GM19455 (cell line): ENCODE data around the gene CDK6.

Experiments used
- ATAC-seq: cut with Tn5 transposase; IDR thresholded peaks from one replicate; pipeline ENCODE4 v1.9.1; 2021; ENCODE audit not compliant: unreplicated experiment

CDK6 gene

GRCh38 chr7:92740134-92740533, 96.2 kb downstream of the CDK6 start:
- ATAC-seq: no peak

GRCh38 chr7:92739091-92739490, 97.3 kb downstream of the CDK6 start:
- ATAC-seq: no peak

- peak; percentile 92 for ATAC-seq
Observed at GRCh38 chr7:92737706-92738105, 98.7 kb downstream of the CDK6 start.

DNA sequence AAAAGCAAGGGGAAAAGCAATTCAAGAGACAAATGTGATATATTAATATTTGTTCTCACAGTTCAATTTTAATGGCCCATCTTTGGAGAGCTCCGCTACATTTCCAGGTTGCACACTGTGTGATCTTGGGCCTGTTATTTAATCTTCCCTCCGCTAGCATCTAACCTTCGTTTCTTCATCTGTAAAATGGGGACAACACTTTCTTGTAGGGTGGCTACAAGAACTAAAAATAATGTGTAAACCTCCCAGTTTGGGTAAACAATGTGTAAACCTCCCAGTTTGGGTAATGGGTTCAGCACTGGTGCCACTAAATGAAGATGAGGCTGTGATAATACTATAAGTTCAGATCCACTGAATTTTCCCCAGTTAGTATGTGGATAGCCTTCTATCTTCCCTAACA, 99.5 kb downstream of the CDK6 start:
- no peak for ATAC-seq

DNA sequence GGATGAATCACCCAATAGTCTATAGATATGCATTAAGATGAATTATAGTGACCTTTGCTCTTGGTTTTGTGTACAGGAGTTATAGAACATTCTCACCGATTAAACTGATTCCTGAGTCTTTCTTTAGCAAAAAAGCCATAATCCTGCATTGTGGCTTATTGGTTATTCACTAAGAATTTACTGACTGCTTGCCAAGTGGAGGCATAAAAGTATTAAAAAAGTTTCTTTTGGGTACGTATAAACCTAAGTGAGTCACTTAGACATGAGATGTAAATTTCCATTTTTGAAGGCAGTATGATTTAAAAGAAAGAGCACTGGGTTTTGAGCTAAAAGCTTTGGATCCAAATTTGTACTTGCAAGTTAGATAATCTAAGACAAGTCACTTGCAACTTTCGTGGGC, 100.7 kb downstream of the CDK6 start:
- no peak for ATAC-seq

DNA sequence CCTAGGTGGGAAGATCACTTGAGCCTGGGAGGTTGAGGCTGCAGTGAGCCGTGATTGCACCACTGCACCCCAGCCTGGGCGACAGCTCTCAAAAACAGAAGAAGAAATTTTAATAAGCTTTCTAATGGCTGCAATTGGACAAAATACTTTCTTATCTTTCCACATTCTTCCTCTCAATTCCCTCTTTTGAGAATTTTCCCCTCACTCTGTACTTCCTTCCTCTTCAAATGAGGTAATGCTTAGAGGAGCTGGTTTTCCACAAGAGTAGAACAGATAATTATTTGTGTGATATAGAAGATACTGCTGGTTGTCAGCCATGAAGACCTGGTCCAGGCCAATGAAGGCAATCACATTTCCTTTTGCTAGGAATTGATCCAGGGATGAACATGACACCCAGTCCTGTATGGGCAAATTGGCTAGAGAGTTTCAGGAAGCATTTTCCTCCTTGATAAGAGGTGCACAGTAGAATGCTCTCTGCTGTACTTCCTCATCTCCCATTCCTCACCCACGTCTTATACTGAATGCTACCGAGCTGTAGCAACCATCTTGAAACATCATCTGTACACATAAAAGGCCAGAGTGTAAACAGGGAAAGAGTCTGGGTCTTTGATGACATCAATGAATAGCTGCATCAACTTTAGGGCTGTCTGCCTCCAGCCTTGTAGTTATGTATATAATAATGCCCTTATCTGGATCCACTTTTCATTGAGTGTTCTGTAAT, 103.9 kb downstream of the CDK6 start:
- ATAC-seq: no peak

DNA sequence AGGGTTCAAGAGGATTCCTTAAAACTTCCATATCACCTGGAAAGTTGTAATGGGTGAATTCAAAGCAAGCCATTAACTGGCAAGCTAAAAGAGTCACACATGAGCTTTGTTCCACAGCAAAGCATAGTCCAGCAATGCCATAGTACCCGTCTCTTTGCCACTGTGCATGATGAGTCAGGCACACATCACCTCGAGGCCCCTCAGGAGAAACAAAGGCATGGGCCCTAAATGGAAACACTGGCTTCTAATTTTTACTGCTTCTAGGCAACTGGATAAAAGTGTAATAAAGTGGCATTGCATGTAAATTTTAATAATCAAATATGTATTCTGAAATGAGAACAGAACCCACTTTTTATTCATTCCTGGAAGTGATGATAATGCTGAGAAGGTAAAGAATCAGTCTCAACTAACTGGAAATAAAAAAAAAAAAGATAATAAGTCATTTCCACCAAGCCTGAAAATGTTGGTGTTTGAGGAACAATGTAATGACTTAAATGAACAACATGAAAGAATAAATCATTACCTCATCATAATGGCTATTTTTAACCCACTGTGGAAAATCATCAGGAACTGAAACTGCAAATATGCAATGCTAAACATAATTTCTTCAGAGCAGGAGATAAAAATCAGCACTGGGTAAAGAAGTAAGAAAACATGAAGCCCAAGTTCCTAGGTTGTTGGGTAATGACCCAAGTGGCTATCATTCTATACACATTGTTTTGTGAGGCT, 104.9 kb downstream of the CDK6 start:
- no peak for ATAC-seq

GRCh38 chr7:92730808-92731207, 105.6 kb downstream of the CDK6 start:
- ATAC-seq: no peak

DNA sequence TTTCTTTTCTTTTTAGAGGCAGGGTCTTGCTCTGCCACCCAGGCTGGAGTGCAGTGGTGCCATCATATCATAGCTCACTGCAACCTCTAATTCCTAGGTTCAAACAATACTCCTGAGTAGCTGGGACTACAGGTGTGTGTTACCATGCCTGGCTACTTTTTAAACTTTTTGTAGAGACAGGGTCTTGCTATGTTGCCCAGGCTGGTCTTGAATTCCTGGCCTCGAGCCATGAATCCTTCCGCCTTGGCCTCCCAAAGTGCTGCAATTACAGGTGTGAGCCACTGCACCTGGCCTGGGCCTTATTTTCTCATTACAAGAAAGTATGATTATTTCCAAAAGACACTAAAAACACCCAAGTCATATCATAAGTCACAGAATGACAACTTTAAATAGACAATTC, 106.6 kb downstream of the CDK6 start:
- ATAC-seq: no peak

GRCh38 chr7:92729172-92729571, 107.2 kb downstream of the CDK6 start:
- no peak for ATAC-seq

GRCh38 chr7:92727755-92728154, 108.6 kb downstream of the CDK6 start:
- ATAC-seq: no peak

DNA sequence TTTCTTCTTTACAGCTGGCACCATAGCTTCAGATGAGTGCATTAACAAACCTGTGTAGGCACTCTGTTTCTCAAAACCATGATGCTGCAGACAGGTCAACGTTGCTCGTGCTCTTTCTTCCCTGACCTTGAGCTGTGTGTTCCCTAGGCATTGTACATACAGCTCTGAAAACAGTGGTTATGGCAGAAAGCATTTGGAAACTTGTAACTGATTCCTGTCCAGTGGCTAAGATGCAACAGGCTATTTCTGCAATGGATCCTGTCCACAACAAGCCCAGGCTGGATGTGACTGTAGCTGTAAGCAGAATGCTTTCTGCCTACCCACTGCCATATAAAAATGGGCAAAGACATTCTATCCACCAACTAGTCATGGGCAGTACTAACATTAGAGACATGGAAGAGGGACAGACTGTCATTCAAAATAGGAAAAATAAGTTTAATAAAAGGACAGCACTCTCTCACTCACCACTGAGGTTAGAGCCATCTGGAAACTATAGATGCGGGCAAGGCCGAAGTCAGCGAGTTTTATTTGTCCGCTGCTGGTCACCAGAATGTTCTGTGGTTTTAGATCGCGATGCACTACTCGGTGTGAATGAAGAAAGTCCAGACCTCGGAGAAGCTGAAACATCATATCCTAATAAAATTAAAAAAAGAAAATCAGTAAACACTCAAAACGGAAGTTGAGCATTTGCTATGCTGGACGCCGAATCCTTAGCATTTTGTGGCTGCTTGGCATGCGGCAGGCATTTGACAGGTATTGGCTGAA, 111.0 kb downstream of the CDK6 start:
- ATAC-seq: no peak

DNA sequence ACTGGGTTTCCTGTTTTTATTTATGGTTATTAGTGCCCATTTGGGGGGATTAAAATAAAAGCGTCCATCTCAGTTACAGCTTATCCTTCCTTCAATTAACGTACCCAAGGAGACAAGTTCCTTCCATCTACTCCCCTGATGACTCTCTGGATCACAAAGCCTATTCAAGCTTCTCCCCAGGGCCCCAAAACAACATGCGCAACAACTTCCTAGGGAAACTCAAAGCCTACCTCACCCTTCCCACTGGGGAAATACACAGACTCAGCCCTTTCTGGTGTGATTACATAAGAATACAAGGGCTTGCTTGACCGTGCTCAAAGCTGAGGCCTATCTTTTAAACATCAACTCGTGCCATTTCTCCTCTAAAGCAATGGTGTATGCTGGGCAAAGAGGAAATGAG, 112.4 kb downstream of the CDK6 start:
- ATAC-seq: no peak

DNA sequence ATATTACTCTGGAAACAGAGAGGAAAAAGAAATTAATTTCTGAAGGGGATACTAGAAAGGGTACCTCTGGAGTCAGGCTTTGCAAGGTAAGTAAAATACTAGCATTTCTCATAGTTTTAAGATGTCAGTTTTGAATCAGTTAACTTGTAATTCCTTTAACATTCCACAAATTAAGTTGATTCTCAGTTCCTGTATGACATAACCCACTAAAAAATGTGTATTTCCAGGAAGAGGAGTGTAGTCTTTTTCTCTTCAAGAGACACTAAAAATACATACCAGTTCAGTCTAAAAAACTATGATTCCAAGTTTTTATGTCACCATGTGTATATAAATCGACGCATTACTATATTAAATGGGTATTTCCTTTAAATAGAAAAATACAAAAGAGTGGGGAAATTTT, 113.2 kb downstream of the CDK6 start:
- no peak for ATAC-seq

- no peak for ATAC-seq
Observed at GRCh38 chr7:92722541-92722940, 113.8 kb downstream of the CDK6 start.

DNA sequence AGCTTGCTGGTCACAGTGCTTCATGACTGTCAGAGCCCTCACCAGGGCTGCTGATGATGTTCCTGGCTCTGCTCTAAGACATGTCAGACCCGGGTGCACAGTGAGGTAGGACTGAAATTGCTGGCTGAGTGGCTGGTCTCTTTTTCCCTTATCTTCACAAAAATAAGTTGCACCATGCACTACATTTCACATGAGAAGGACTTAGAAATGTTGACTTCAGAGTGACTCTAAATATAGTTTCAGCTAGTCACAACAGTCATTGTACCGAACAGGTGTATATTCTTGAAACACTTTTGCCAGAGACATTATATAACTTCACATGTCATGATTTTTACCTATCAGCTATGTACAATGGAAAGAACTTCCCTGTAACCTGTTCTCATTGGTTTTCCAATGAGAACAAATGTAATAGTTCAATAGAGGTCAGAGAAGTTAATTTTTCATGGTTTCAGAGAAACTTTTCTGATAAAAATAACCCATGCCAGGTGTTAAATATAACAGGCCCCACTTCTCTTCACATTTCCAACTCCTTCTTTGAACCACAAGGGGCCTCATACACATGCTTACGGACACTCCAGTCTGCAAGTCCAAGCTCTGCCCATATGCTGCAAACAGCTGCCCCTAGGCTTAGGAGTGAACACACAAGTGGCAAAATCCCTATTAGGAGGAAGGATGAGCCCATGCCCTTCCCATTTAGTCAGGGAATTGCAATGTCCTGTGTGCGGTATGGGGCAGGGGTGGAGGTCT, 115.6 kb downstream of the CDK6 start:
- ATAC-seq: peak; percentile 71

GRCh38 chr7:92717993-92718716, 118.2 kb downstream of the CDK6 start:
- ATAC-seq: no peak

DNA sequence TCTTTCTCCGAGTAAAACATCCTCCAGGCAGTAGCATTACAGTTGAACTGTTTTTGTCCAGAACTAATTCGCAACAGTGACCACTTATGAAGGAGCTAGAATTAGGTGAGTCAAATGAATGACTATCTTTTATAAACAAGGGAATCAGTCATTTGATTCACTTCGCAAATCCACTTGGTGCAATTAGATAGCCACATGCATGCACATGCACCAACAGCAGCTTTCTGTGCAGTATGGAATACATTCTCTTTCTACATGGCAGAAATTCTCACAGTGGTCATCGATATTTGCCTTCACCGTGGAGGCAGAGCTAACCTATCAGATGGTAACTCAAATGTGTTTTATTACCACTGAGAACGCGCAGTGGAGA, 118.8 kb downstream of the CDK6 start:
- ATAC-seq: no peak

- no peak for ATAC-seq
Observed at GRCh38 chr7:92716825-92717580, 119.4 kb downstream of the CDK6 start.

GRCh38 chr7:92715963-92716362, 120.4 kb downstream of the CDK6 start:
- no peak for ATAC-seq
